ENCODE data around the gene CRELD2. TPM values are rescaled to one million over a fixed set of nuclear protein-coding genes. Genes with fewer than 3 reads are reported as not detected.

The CRELD2 gene

DNA sequence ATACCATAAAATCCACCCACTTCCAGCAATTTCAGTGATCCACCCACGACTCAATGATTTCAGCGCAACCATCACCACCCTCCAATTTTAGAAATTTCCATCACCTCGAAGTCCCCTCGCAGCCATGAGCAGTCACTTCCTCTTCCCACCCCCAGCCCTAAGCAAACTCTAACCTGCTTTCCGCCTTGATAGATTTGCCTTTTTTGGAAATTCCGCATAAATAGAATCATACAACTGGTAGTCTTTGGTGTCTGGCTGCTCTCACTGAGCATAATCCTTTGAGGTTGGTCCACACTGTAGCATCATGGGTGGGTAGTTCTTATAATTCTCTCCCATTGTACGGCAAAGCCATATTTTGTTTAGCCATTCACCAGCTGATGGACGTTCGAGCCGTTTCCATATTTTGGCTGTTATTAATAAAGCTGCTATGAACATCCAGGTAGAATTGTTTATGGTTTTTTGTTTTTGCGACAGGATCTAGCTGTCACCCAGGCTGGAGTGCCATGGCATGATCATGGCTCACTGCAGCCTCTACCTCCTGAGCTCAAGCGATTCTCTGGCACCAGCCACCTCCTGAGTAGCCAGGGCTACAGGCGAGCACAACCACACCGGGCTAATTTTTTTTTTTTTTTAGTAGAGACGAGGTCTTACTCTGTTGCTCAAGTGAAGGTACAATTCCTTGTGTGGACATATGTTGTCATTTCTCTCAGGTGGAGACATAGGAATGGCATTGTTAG lies 58.2 kb downstream of the CRELD2 start:
- Histone ChIP-seq H3K9me3 (replicated peaks in 1 of 2; ENCODE audit: control insufficient read depth in 2 of 2, insufficient read depth in 1 of 2, low read depth in 1 of 2, low read length in 2 of 2) (peaks cover 2 to 11% of the 10 kb centered on the region in 2 donors), H3K27me3 (ENCODE audit: control insufficient read depth in 3 of 3, insufficient read depth in 3 of 3, low read depth in 1 of 3, low read length in 3 of 3) (peaks cover 0 to 23% (median 0%) of the 10 kb centered on the region in 3 experiments), H3K4me1 (ENCODE audit: control insufficient read depth in 2 of 2, insufficient read depth in 1 of 2, low read depth in 1 of 2, low read length in 2 of 2) (peaks cover 0 to 9% of the 10 kb centered on the region in 2 donors), H2BK5ac (ENCODE audit: low read length) (no peak overlapping the region), H3K14ac (ENCODE audit: low read length) (no peak overlapping the region), H3K18ac (ENCODE audit: low read length) (no peak overlapping the region), H2BK120ac (ENCODE audit: low read depth, low read length) (no peak overlapping the region), H2BK15ac (ENCODE audit: low read length) (no peak overlapping the region), H4K8ac (ENCODE audit: low read depth, low read length) (no peak overlapping the region), H2BK12ac (ENCODE audit: low read length) (no peak overlapping the region), H3K27ac (replicated peaks; ENCODE audit: low read length) (no peak overlapping the region), H2AK5ac (ENCODE audit: low read depth, low read length) (no peak overlapping the region), H4K91ac (ENCODE audit: low read depth, low read length, poor library complexity) (no peak overlapping the region), H3K4ac (ENCODE audit: low read length) (no peak overlapping the region), H3K79me1 (ENCODE audit: low read depth, low read length) (peaks cover 6% of the 10 kb centered on the region), H2AFZ (ENCODE audit: low read length) (no peak overlapping the region), H3K9ac (ENCODE audit: low read depth, low read length, poor library complexity) (no peak overlapping the region), H3K4me3 (ENCODE audit: low read length in 2 of 2) (no peak overlapping the region), H3K4me2 (ENCODE audit: insufficient read depth, low read length, poor library complexity, severe bottlenecking) (no peak overlapping the region), H3K36me3 (replicated peaks in 1 of 2; ENCODE audit: control insufficient read depth in 2 of 2, insufficient read depth in 2 of 2, low read length in 2 of 2) (no peaks in the 10 kb centered on the region), H3K23ac (ENCODE audit: low read depth, low read length, poor library complexity) (no peak overlapping the region)
- no peak for DNase-seq (ENCODE audit: low spot score)
- no CpG with 5 or more reads among the region's 15 CpGs for WGBS, 2 donors (ENCODE audit: extremely low coverage in 2 of 2, insufficient read length in 2 of 2, insufficient replicate concordance in 1 of 2)

Small RNAs within 50 kb of the gene (small RNA-seq; reads per million reads assigned to genes)
- not detected for gene MIR6821 (ENCODE audit: insufficient read depth)
